BLaER1 treated with 17β-estradiol and CSF1 and Interleukin-3, amounts not matched to agents 10 nM and 100 nM (cell line): ENCODE data around the gene NFKB2.

Experiments
- H3K27ac ChIP-seq, 11 experiments: shearing (Covaris generic); formaldehyde crosslinking; 2 replicates each; pipeline ENCODE4 v1.8.1; 2022
- H3K27me3 ChIP-seq, 11 experiments: shearing (Covaris generic); formaldehyde crosslinking; 2 replicates each; pipeline ENCODE4 v1.8.1; 2022
- H3K36me3 ChIP-seq, 11 experiments: shearing (Covaris generic); formaldehyde crosslinking; 2 replicates each; pipeline ENCODE4 v1.8.1; 2022
- H3K4me1 ChIP-seq, 10 experiments: shearing (Covaris generic); formaldehyde crosslinking; 2 replicates each; pipeline ENCODE4 v1.8.1; 2022
- H3K4me2 ChIP-seq, 11 experiments: shearing (Covaris generic); formaldehyde crosslinking; 2 replicates each; pipeline ENCODE4 v1.8.1; 2022
- H3K4me3 ChIP-seq, 10 experiments: shearing (Covaris generic); formaldehyde crosslinking; 2 replicates each; pipeline ENCODE4 v1.8.1; 2022
- H3K9ac ChIP-seq, 11 experiments: shearing (Covaris generic); formaldehyde crosslinking; 2 replicates each; pipeline ENCODE4 v1.8.1; 2022
- H3K9me3 ChIP-seq, 11 experiments: shearing (Covaris generic); formaldehyde crosslinking; replicated peaks in 1 of 11; 2 replicates each; pipeline ENCODE4 v1.8.1; 2022
- H4K20me1 ChIP-seq, 11 experiments: shearing (Covaris generic); formaldehyde crosslinking; 2 replicates each; pipeline ENCODE4 v1.8.1; 2022
- Cebpa-rat ChIP-seq, 11 experiments: shearing (Covaris generic); IDR thresholded peaks; 2 replicates each; pipeline ENCODE4 v1.8.1; 2022

NFKB2 gene

GRCh38 chr10:102395400-102396316 lies at the start of gene NFKB2:
Gene NFKB2 (plus strand): TSS chr10:102395705. CDS start chr10:102395960, 255 bp downstream.
- TF ChIP-seq Cebpa-rat (IDR thresholded peaks at IDR 0.05), result no peak
- Histone ChIP-seq H3K4me1 (peaks cover 42 to 56% (median 50%) of the 10 kb centered on the region in 10 experiments), H3K4me2 (peak within 1 kb of the TSS; percentile 86 to 100 (median 99)), H3K4me3 (peak within 1 kb of the TSS; percentile 64 to 91 (median 76)), H3K9me3 (no peaks in the 10 kb centered on the region), H3K36me3 (peaks cover 4 to 38% (median 22%) of the 10 kb centered on the region in 11 experiments; a peak in 19 of 22 replicates), H3K27ac (peak within 1 kb of the TSS; percentile 74 to 97 (median 88)), H4K20me1 (peaks cover 0 to 42% (median 22%) of the 10 kb centered on the region in 11 experiments; a peak in 15 of 22 replicates), H3K9ac (peak within 1 kb of the TSS; percentile 78 to 97 (median 86)), H3K27me3 (no peaks in the 10 kb centered on the region)

- Histone ChIP-seq H4K20me1 (peaks cover 36 to 89% (median 73%) of the 10 kb centered on the region in 11 experiments; a peak in 21 of 22 replicates), H3K4me2 (no peak overlapping the region; a peak in 1 of 22 replicates), H3K4me1 (peaks cover 0 to 14% (median 6%) of the 10 kb centered on the region in 10 experiments; a peak in 6 of 20 replicates), H3K27me3 (no peaks in the 10 kb centered on the region), H3K4me3 (no peak overlapping the region), H3K36me3 (peaks cover 66 to 100% (median 87%) of the 10 kb centered on the region in 11 experiments), H3K9ac (no peak overlapping the region), H3K27ac (no peak overlapping the region), H3K9me3 (no peaks in the 10 kb centered on the region)
- TF ChIP-seq Cebpa-rat (IDR thresholded peaks at IDR 0.05), result no peak
Measured at GRCh38 chr10:102347236-102347828, 48.2 kb upstream of the NFKB2 start.

DNA sequence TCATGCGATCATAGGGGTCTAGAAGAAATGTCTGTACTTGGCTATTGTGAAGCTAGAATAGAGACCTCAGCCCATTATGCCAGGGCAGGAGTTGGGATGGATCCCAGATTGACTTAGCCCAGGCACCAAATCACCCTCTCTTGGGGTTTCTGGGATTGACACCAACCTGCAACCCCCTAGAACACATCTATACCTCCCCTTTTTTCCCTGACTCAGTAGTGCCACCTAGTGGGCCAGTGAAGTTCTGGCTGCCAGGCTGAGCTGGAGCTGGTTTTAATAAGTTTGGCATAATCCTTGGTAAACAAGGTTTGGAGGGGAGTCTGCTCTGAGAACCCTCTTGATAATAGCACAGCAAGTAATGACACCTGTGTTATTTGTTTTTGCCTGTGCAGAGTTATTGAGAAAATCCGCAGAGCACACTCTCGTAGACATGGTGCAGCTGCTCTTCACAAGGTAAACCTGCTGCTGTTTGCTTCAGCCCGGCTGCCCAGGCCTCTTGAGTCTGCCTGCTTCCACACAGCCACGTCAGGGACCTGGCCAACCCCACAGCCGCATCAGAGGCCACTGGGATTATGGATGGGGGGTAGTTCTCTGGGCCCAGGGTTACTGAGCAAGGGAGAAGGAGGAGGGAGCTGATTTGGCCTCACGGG lies 43.3 kb upstream of the NFKB2 start:
- Histone ChIP-seq H3K27ac (no peak overlapping the region), H3K9ac (0 out of 22 replicates have a peak overlapping the region, but pooled peaks of 1 of the 11 experiments have one; percentile 12), H3K36me3 (peaks cover 72 to 100% (median 94%) of the 10 kb centered on the region in 11 experiments), H3K4me1 (peaks cover 0 to 13% (median 6%) of the 10 kb centered on the region in 10 experiments; a peak in 6 of 20 replicates), H3K9me3 (no peaks in the 10 kb centered on the region), H3K4me2 (no peak overlapping the region), H3K4me3 (no peak overlapping the region), H4K20me1 (peaks cover 21 to 79% (median 60%) of the 10 kb centered on the region in 11 experiments; a peak in 20 of 22 replicates), H3K27me3 (no peaks in the 10 kb centered on the region)
- no peak for TF ChIP-seq Cebpa-rat (IDR thresholded peaks at IDR 0.05)

DNA sequence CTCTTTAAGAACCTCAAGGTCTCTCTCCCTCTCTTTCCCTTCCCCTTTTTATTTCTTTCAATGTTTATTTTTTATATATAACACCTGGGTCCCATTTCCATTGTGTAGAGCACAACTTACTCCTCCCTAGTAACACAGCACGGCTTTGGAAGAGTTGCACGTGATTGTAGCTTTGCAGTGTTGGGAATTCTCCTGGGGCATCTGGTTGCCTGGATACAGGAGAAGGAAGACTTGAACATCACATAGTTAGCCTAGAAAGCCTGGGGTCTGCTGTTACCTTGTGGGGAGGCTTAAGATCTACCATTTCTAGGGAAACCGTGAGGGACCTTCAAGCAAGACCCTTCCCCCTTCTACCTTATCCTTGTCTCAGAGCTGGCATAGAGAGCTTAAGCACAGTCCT lies 41.1 kb upstream of the NFKB2 start:
- Histone ChIP-seq H3K4me3 (no peak overlapping the region), H3K36me3 (peaks cover 80 to 100% (median 96%) of the 10 kb centered on the region in 11 experiments), H4K20me1 (peaks cover 15 to 69% (median 46%) of the 10 kb centered on the region in 11 experiments; a peak in 19 of 22 replicates), H3K9ac (no peak overlapping the region), H3K4me1 (no peaks in the 10 kb centered on the region), H3K27ac (no peak overlapping the region), H3K4me2 (no peak overlapping the region), H3K9me3 (no peaks in the 10 kb centered on the region), H3K27me3 (no peaks in the 10 kb centered on the region)
- no peak for TF ChIP-seq Cebpa-rat (IDR thresholded peaks at IDR 0.05)

DNA sequence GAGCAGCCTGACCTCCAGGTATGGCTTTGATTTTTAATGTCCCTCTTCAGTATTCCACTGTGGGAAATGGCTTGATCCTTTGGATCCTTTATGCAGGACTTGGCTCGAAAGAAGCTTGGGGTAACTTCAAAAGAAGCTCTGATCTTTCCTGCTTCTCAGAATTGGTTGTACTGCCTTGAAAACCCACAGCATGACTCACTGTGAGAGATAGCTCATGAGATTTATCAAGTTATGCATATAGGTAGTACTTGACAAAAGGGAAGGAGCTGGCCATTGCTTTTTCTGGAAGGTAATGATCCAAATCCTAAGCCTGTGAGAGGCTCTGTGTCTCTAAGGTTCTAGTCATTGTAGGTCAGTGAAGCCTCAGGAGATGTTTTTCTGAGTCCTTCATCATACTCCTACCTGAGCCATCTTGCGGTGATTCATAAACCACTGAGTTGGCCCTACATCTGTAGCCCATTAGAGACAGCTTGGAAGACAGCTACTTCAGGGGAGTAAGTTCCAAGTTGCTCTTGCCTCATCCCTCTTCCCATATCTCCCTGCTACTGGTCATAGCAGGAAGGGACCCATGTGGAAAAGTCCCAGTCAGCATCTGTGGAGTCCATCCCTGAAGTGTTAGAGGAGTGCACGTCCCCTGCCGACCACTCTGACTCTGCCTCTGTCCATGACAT lies 36.7 kb upstream of the NFKB2 start:
- TF ChIP-seq Cebpa-rat (IDR thresholded peaks at IDR 0.05), result no peak
- Histone ChIP-seq H3K9me3 (no peaks in the 10 kb centered on the region), H3K27ac (no peak overlapping the region), H3K27me3 (no peaks in the 10 kb centered on the region), H3K36me3 (peaks cover 94 to 100% (median 99%) of the 10 kb centered on the region in 11 experiments), H3K4me2 (no peak overlapping the region), H4K20me1 (peaks cover 29 to 64% (median 44%) of the 10 kb centered on the region in 11 experiments; a peak in 21 of 22 replicates), H3K4me3 (no peak overlapping the region), H3K4me1 (no peaks in the 10 kb centered on the region), H3K9ac (no peak overlapping the region)

DNA sequence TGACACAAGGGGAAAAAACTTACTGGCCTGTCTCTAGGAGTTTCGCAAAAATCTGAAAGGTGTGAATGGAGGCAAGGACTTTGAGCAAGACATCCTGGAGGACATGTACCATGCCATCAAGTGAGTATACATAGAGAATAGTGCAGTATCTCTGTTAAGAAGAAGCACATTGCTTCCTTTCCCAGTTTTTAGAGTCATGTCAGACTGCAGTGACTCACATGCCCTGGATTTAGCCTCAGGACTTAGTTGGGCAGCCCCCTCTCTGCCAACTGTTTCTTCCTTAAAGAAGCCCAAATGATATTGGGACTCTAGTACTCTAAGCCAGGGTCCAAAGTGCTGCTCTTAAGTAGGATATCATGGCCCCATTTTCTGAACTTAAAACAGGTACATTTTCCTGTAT lies 28.1 kb upstream of the NFKB2 start:
- Histone ChIP-seq H3K4me1 (no peaks in the 10 kb centered on the region), H3K36me3 (peaks cover 97 to 100% (median 99%) of the 10 kb centered on the region in 11 experiments), H3K4me3 (no peak overlapping the region), H3K9ac (no peak overlapping the region), H3K27ac (no peak overlapping the region), H3K9me3 (peaks cover 0 to 17% (median 10%) of the 10 kb centered on the region in 11 experiments; a peak in 10 of 22 replicates), H3K4me2 (no peak overlapping the region), H3K27me3 (no peaks in the 10 kb centered on the region), H4K20me1 (peaks cover 4 to 53% (median 10%) of the 10 kb centered on the region in 11 experiments; a peak in 15 of 22 replicates)
- TF ChIP-seq Cebpa-rat (IDR thresholded peaks at IDR 0.05), result no peak

GRCh38 chr10:102368077-102368476 lies 27.4 kb upstream of the NFKB2 start:
- Histone ChIP-seq H3K9ac (no peak overlapping the region), H3K4me1 (no peaks in the 10 kb centered on the region), H3K9me3 (peaks cover 0 to 17% (median 10%) of the 10 kb centered on the region in 11 experiments; a peak in 10 of 22 replicates), H4K20me1 (peaks cover 0 to 47% (median 5%) of the 10 kb centered on the region in 11 experiments; a peak in 11 of 22 replicates), H3K4me2 (no peak overlapping the region), H3K27me3 (no peaks in the 10 kb centered on the region), H3K4me3 (no peak overlapping the region), H3K36me3 (peaks cover 97 to 100% (median 99%) of the 10 kb centered on the region in 11 experiments), H3K27ac (no peak overlapping the region)
- no peak for TF ChIP-seq Cebpa-rat (IDR thresholded peaks at IDR 0.05)

DNA sequence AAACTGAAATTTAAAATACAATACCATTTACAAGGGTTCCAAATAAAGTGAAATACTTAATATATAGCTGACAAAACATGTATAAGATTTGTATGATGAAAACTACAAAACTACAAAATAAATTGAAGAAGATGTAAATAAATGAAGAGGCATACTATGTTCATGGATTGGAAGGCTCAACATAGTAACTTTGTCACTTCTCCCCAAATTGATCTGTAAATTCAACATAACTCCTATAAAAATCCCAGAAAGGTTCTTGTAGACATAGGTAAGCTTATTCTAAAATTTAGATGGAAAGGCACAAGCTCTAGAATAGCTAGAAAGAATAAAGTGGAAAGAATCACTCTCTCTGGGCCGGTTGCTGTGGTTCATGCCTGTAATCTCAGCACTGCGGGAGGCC lies 24.2 kb upstream of the NFKB2 start:
- Histone ChIP-seq H3K4me3 (no peak overlapping the region), H3K4me2 (no peak overlapping the region), H3K36me3 (peaks cover 98 to 100% (median 100%) of the 10 kb centered on the region in 11 experiments), H3K4me1 (no peaks in the 10 kb centered on the region), H4K20me1 (peaks cover 0 to 49% (median 0%) of the 10 kb centered on the region in 11 experiments; a peak in 4 of 22 replicates), H3K27me3 (no peaks in the 10 kb centered on the region), H3K27ac (no peak overlapping the region), H3K9ac (no peak overlapping the region), H3K9me3 (peaks cover 0 to 17% (median 10%) of the 10 kb centered on the region in 11 experiments; a peak in 10 of 22 replicates)
- no peak for TF ChIP-seq Cebpa-rat (IDR thresholded peaks at IDR 0.05)
